Measurements from ENCODE around the gene CPVL.

Gene CPVL

GRCh38 chr7:29122759-29123158 lies 23.6 kb downstream of the CPVL start:
- POLR2A ChIA-PET, result no interaction called here
- Histone ChIP-seq H3K27ac (ENCODE audit: extremely low read depth, low read depth, low read length) (no peak overlapping the region), H3K4me3 (ENCODE audit: low read depth, low read length) (no peak overlapping the region), H3K36me3 (ENCODE audit: control insufficient read depth in 2 of 2, insufficient read depth in 1 of 2, low read length in 2 of 2) (no peaks in the 10 kb centered on the region; a peak in 1 of 3 replicates), H3K4me1 (ENCODE audit: control insufficient read depth, insufficient read depth, low read length) (peaks cover 19% of the 10 kb centered on the region), H3K9me3 (ENCODE audit: control insufficient read depth, insufficient read depth, low read depth, low read length) (no peaks in the 10 kb centered on the region)
- TF ChIP-seq ZNF223 (tag by site-specific recombination; IDR thresholded peaks at IDR 0.05) (no peak), ZNF248 (tag by site-specific recombination; IDR thresholded peaks at IDR 0.05) (no peak), GLIS2 (tag by site-specific recombination; IDR thresholded peaks at IDR 0.05) (no peak), MZF1 (tag by site-specific recombination; IDR thresholded peaks at IDR 0.05; ENCODE audit: borderline replicate concordance) (no peak), ZNF132 (tag by site-specific recombination; IDR thresholded peaks at IDR 0.05; ENCODE audit: borderline replicate concordance) (no peak), SETDB1 (IDR thresholded peaks at IDR 0.05; ENCODE audit: insufficient read length, low read length) (no peak), ZNF155 (tag by site-specific recombination; IDR thresholded peaks at IDR 0.05) (no peak), KLF10 (tag by site-specific recombination; IDR thresholded peaks at IDR 0.05) (no peak), ZNF394 (tag by site-specific recombination; IDR thresholded peaks at IDR 0.05; ENCODE audit: borderline replicate concordance) (no peak), ZNF184 (tag by site-specific recombination; IDR thresholded peaks at IDR 0.05) (no peak), HIC1 (tag by site-specific recombination; IDR thresholded peaks at IDR 0.05) (no peak), ZBTB11 (tag by site-specific recombination; conservative IDR thresholded peaks at IDR 0.05; ENCODE audit: low read depth) (no peak), CTCF (tag by site-specific recombination; IDR thresholded peaks at IDR 0.05) (no peak), ZNF221 (tag by site-specific recombination; IDR thresholded peaks at IDR 0.05; ENCODE audit: borderline replicate concordance) (no peak), PRDM4 (tag by site-specific recombination; IDR thresholded peaks at IDR 0.05) (no peak)
- CTCF ChIA-PET, result interaction anchor here (1.0 to 1.6 kb wide), 5 partner anchors 16 to 285 kb away, joined by 3 to 8 read pairs (median 5); no protein-coding TSS in a partner anchor

GRCh38 chr7:29122081-29122480 lies 24.3 kb downstream of the CPVL start:
- ChIA-PET POLR2A (no interaction called here), CTCF (interaction anchor here (1.2 kb wide), 1 partner anchor 286 kb away, joined by 7 read pairs; no protein-coding TSS in a partner anchor)
- Histone ChIP-seq H3K36me3 (ENCODE audit: control insufficient read depth in 2 of 2, insufficient read depth in 1 of 2, low read length in 2 of 2) (no peaks in the 10 kb centered on the region; a peak in 1 of 3 replicates), H3K4me1 (ENCODE audit: control insufficient read depth, insufficient read depth, low read length) (peaks cover 19% of the 10 kb centered on the region), H3K4me3 (ENCODE audit: low read depth, low read length) (no peak overlapping the region), H3K9me3 (ENCODE audit: control insufficient read depth, insufficient read depth, low read depth, low read length) (no peaks in the 10 kb centered on the region), H3K27ac (ENCODE audit: extremely low read depth, low read depth, low read length) (no peak overlapping the region)
- no peak for TF ChIP-seq ZNF248 (tag by site-specific recombination; IDR thresholded peaks at IDR 0.05)
- no peak for TF ChIP-seq ZNF580 (tag by site-specific recombination; IDR thresholded peaks at IDR 0.05)
- TF ChIP-seq PRDM6 (tag by site-specific recombination; IDR thresholded peaks at IDR 0.05), result no peak
- no peak for TF ChIP-seq ZNF155 (tag by site-specific recombination; IDR thresholded peaks at IDR 0.05)
- TF ChIP-seq ZNF521 (tag by site-specific recombination; IDR thresholded peaks at IDR 0.05), result no peak
- TF ChIP-seq ZNF280D (tag by site-specific recombination; IDR thresholded peaks at IDR 0.05), result no peak

Data from HEK293 (cell line).